HepG2 (cell line): ENCODE results near the gene TUT4. TPM values are rescaled to one million over a fixed set of nuclear protein-coding genes. Genes with fewer than 3 reads are reported as not detected.

Source experiments
- ATF6 ChIP-seq: sonication (generic); formaldehyde crosslinking; conservative IDR thresholded peaks from 2 replicates; pipeline ENCODE4 v1.4.0; 2020; ENCODE audit warnings: missing genetic modification reagents
- E2F1 ChIP-seq: sonication (generic); formaldehyde crosslinking; IDR thresholded peaks from 2 replicates; pipeline ENCODE4 v1.5.0; 2020; ENCODE audit warnings: missing genetic modification reagents
- ERF ChIP-seq: IDR thresholded peaks from 2 replicates; pipeline ENCODE4 v1.6.1; 2018; ENCODE audit warnings: missing biosample characterization, missing genetic modification reagents
- ETV5 ChIP-seq: IDR thresholded peaks from 2 replicates; pipeline ENCODE4 v1.6.1; 2018; ENCODE audit warnings: missing biosample characterization, missing genetic modification reagents, inconsistent platforms, borderline replicate concordance
- KAT8 ChIP-seq: IDR thresholded peaks from 2 replicates; pipeline ENCODE4 v1.6.1; 2016; ENCODE audit warnings: missing genetic modification reagents, missing compliant biosample characterization
- MLXIP ChIP-seq: sonication (generic); formaldehyde crosslinking; IDR thresholded peaks from 2 replicates; pipeline ENCODE4 v1.9.0; 2021; ENCODE audit warnings: missing genetic modification reagents, borderline replicate concordance
- PBX2 ChIP-seq: IDR thresholded peaks from 2 replicates; pipeline ENCODE4 v1.6.1; 2016; ENCODE audit warnings: control low read depth
- TARDBP ChIP-seq: sonication (generic); formaldehyde crosslinking; IDR thresholded peaks from 2 replicates; pipeline ENCODE4 v1.8.0; 2022; ENCODE audit warnings: mild to moderate bottlenecking, missing genetic modification reagents
- ZFP41 ChIP-seq: sonication (generic); formaldehyde crosslinking; IDR thresholded peaks from 2 replicates; pipeline ENCODE4 v1.4.0; 2020; ENCODE audit warnings: mild to moderate bottlenecking, missing genetic modification reagents, borderline replicate concordance
- ZNF335 ChIP-seq: sonication (generic); formaldehyde crosslinking; IDR thresholded peaks from 2 replicates; pipeline ENCODE4 v1.4.0; 2020; ENCODE audit warnings: missing genetic modification reagents
- ZNF367 ChIP-seq: sonication (generic); formaldehyde crosslinking; IDR thresholded peaks from 2 replicates; pipeline ENCODE4 v1.4.0; 2020; ENCODE audit warnings: missing genetic modification reagents, borderline replicate concordance
- ZNF678 ChIP-seq: sonication (generic); formaldehyde crosslinking; IDR thresholded peaks from 2 replicates; pipeline ENCODE4 v1.4.0; 2020; ENCODE audit warnings: mild to moderate bottlenecking, missing genetic modification reagents
- polyA plus RNA-seq, 8 experiments: library from polyadenylated mRNA; depleted of rRNA in 3 of 8; stranded (reverse) in 7 of 8; unstranded in 1 of 8; fragments of >200 nt; fragmentation: Illumina TruSeq in 4 of 8; extraction: Trizol in 4 of 8; gene quantifications; 2 replicates each; pipeline versions ENCODE4 v1.2.1 to v1.2.3, GENCODE V29; 2011 to 2016; ENCODE audit warnings: low read depth in 4 of 8, missing spikeins in 1 of 8, mixed read lengths in 1 of 8; ENCODE audit not compliant: insufficient read depth in 1 of 8
- total RNA-seq, 5 experiments: library from RNA; depleted of rRNA; stranded (reverse); fragments of >200 nt; fragmentation: Illumina TruSeq; extraction: Trizol; gene quantifications; 2 replicates each; pipeline ENCODE4 v1.2.3, GENCODE V29; 2016; ENCODE audit warnings: low read depth in 1 of 5

TUT4 gene
- total and polyA plus RNA-seq, 2 of the 13 experiments (the other 11 are each of a cell fraction or from before 2014, with no cell fraction given): 44.7 to 53.5 TPM

GRCh38 chr1:52403566-52404115 lies 149.3 kb downstream of the TUT4 start (continued):
- TF ChIP-seq KAT8 (CRISPR knock-in tag): no peak
- no peak for TF ChIP-seq E2F1 (CRISPR knock-in tag)
- no peak for TF ChIP-seq MLXIP (CRISPR knock-in tag)
- no peak for TF ChIP-seq ATF6 (CRISPR knock-in tag)
- TF ChIP-seq TARDBP (CRISPR knock-in tag): no peak
- TF ChIP-seq ZFP41 (CRISPR knock-in tag): no peak
- TF ChIP-seq ZNF678 (CRISPR knock-in tag): no peak
- no peak for TF ChIP-seq ZNF367
- TF ChIP-seq PBX2 (CRISPR knock-in tag): no peak
- no peak for TF ChIP-seq ERF (CRISPR knock-in tag)
- TF ChIP-seq ZNF335 (CRISPR knock-in tag): no peak
- TF ChIP-seq ETV5 (CRISPR knock-in tag): no peak; the same call in 1 of the 2 replicates
